HCT116 (cell line): Measurements from ENCODE around the gene PLEKHM3. TPM values are rescaled to one million over a fixed set of nuclear protein-coding genes. Genes with fewer than 3 reads are reported as not detected.

Experiments used
- ATAC-seq: fragments of 200-7000 bp; cut with Tn5 transposase; 2 replicates; pipeline ENCODE4 v1.9.1; 2020; ENCODE audit warnings: mild to moderate bottlenecking, moderate library complexity
- BruUV-seq: library from RNA; stranded (reverse); fragments of 400-500 nt; replicated peaks from 2 replicates; lab custom pipeline; 2021; lab: Mats Ljungman, UMichigan
- CTCF ChIA-PET: fragments of 300-600 bp; sonication (Branson Sonifier 250); formaldehyde crosslinking; loops from one replicate; lab custom pipeline; 2021; ENCODE audit warnings: antibody characterized with exemption; lab: Charles Lee
- POLR2A ChIA-PET: fragments of 300-600, 350-600 bp; sonication (Branson Sonifier 250); formaldehyde crosslinking; loops from one replicate; lab custom pipeline; 2021; ENCODE audit warnings: antibody characterized with exemption; lab: Charles Lee
- RAD21 ChIA-PET, 2 experiments: fragments of 300-600 bp; sonication (Branson Sonifier 250); formaldehyde crosslinking; loops; one replicate each; lab custom pipeline; 2023; ENCODE audit warnings: low total read pairs in 2 of 2; ENCODE audit not compliant: uncharacterized antibody in 2 of 2, unreplicated experiment in 2 of 2, low non-redundant PET in 1 of 2; lab: Charles Lee
- DNase-seq: peaks from one replicate; pipeline ENCODE4 v3.0.0-alpha.2; 2010; ENCODE audit warnings: low read depth, low spot score
- H2AFZ ChIP-seq: fragments of 200-600 bp; shearing (Covaris generic), sonication (generic); 2 replicates; pipeline ENCODE4 v1.6.1; 2017; ENCODE audit warnings: low read depth, mixed run types, mixed read lengths, antibody characterized with exemption, low read length; ENCODE audit not compliant: poor library complexity, severe bottlenecking
- H3K27ac ChIP-seq: 2 replicates; pipeline ENCODE4 v1.5.1; 2012; ENCODE audit warnings: low read depth, low read length
- H3K27me3 ChIP-seq: fragments of 200-600 bp; sonication (generic); 2 replicates; pipeline ENCODE4 v1.6.1; 2016; ENCODE audit warnings: mixed run types, low read length, mixed read lengths; ENCODE audit not compliant: insufficient read depth
- H3K36me3 ChIP-seq, 2 experiments: fragments of 200-500 bp in 1 of 2; fragments of 200-600 bp in 1 of 2; sonication (Bioruptor generic) in 1 of 2; sonication (generic) in 1 of 2; 2 replicates each; pipeline versions ENCODE4 v1.5.1 to v1.6.1; 2014 to 2016; ENCODE audit warnings: low read length in 2 of 2, inconsistent platforms in 1 of 2, mixed read lengths in 1 of 2, mixed run types in 1 of 2; ENCODE audit not compliant: insufficient read depth in 2 of 2, control insufficient read depth in 1 of 2
- H3K4me1 ChIP-seq, 2 experiments: fragments of 200-600 bp in 1 of 2; sonication (generic) in 1 of 2; 2 replicates each; pipeline versions ENCODE4 v1.5.1 to v1.6.1; 2012 to 2017; ENCODE audit warnings: low read length in 2 of 2, inconsistent platforms in 1 of 2, mild to moderate bottlenecking in 1 of 2, mixed read lengths in 1 of 2, mixed run types in 1 of 2, moderate library complexity in 1 of 2; ENCODE audit not compliant: insufficient read depth in 2 of 2, control insufficient read depth in 1 of 2
- H3K4me2 ChIP-seq: fragments of 200-600 bp; sonication (generic); 2 replicates; pipeline ENCODE4 v1.6.1; 2017; ENCODE audit warnings: mixed run types, low read length, mixed read lengths
- H3K4me3 ChIP-seq, 2 experiments: fragments of 200-600 bp in 1 of 2; sonication (generic) in 1 of 2; replicated peaks in 1 of 2; 2 replicates each; pipeline ENCODE4 v1.5.1; 2011 to 2016; ENCODE audit warnings: low read length in 2 of 2, control low read depth in 1 of 2, low read depth in 1 of 2, mild to moderate bottlenecking in 1 of 2, mixed read lengths in 1 of 2, mixed run types in 1 of 2
- H3K79me2 ChIP-seq: fragments of 200-600 bp; sonication (generic); 2 replicates; pipeline ENCODE4 v1.6.1; 2017; ENCODE audit warnings: mild to moderate bottlenecking, mixed run types, low read length, moderate library complexity, mixed read lengths; ENCODE audit not compliant: insufficient read depth
- H3K9ac ChIP-seq: fragments of 200-600 bp; sonication (generic); 2 replicates; pipeline ENCODE4 v1.6.1; 2016; ENCODE audit warnings: low read length, mixed read lengths
- H3K9me2 ChIP-seq: fragments of 200-600 bp; sonication (generic), shearing (Covaris generic); 2 replicates; pipeline ENCODE4 v1.6.1; 2017; ENCODE audit warnings: mixed run types, mild to moderate bottlenecking, moderate library complexity; ENCODE audit not compliant: insufficient read depth
- H3K9me3 ChIP-seq, 2 experiments: fragments of 200-500 bp in 1 of 2; fragments of 200-600 bp in 1 of 2; sonication (Bioruptor generic) in 1 of 2; sonication (generic) in 1 of 2; 2 replicates each; pipeline ENCODE4 v1.6.1; 2014 to 2017; ENCODE audit warnings: low read length in 2 of 2, mixed read lengths in 2 of 2, inconsistent platforms in 1 of 2, low read depth in 1 of 2, mild to moderate bottlenecking in 1 of 2, mixed run types in 1 of 2, moderate library complexity in 1 of 2; ENCODE audit not compliant: control insufficient read depth in 1 of 2, insufficient read depth in 1 of 2
- H4K20me1 ChIP-seq: fragments of 200-600 bp; sonication (generic), shearing (Covaris generic); 2 replicates; pipeline ENCODE4 v1.6.1; 2017; ENCODE audit warnings: mixed run types, mild to moderate bottlenecking, moderate library complexity; ENCODE audit not compliant: insufficient read depth
- CBX3 ChIP-seq: IDR thresholded peaks from 2 replicates; pipeline ENCODE4 v1.6.1; 2012; ENCODE audit warnings: low read depth
- CEBPB ChIP-seq: IDR thresholded peaks from 2 replicates; pipeline ENCODE4 v1.6.1; 2012; ENCODE audit warnings: low read depth
- EGR1 ChIP-seq: IDR thresholded peaks from 2 replicates; pipeline ENCODE4 v1.6.1; 2012; ENCODE audit warnings: low read depth
- EZH2 ChIP-seq: fragments of 200-600 bp; sonication (generic); IDR thresholded peaks from 2 replicates; pipeline ENCODE4 v1.6.1; 2017; ENCODE audit warnings: antibody characterized with exemption, mixed run types
- EZH2phosphoT487 ChIP-seq: fragments of 200-600 bp; IDR thresholded peaks from 2 replicates; pipeline ENCODE4 v1.6.1; 2018; ENCODE audit warnings: antibody characterized with exemption, borderline replicate concordance
- FOSL1 ChIP-seq: IDR thresholded peaks from 2 replicates; pipeline ENCODE4 v1.6.1; 2012; ENCODE audit warnings: low read depth
- MAX ChIP-seq: IDR thresholded peaks from 2 replicates; pipeline ENCODE4 v1.6.1; 2012
- POLR2A ChIP-seq: IDR thresholded peaks from 2 replicates; pipeline ENCODE4 v1.7.0; 2011; ENCODE audit warnings: borderline replicate concordance; ENCODE audit not compliant: insufficient read depth, insufficient read length; ENCODE audit errors: extremely low read depth
- POLR2AphosphoS5 ChIP-seq: IDR thresholded peaks from 2 replicates; pipeline ENCODE4 v1.6.1; 2011; ENCODE audit warnings: mild to moderate bottlenecking, low read depth, low read length, moderate library complexity
- RAD21 ChIP-seq: IDR thresholded peaks from 2 replicates; pipeline ENCODE4 v1.6.1; 2012; ENCODE audit warnings: low read depth, mild to moderate bottlenecking
- REST ChIP-seq: IDR thresholded peaks from 2 replicates; pipeline ENCODE4 v1.6.1; 2012; ENCODE audit warnings: low read depth
- SP1 ChIP-seq: IDR thresholded peaks from 2 replicates; pipeline ENCODE4 v1.6.1; 2012; ENCODE audit warnings: low read depth
- SRF ChIP-seq: IDR thresholded peaks from 2 replicates; pipeline ENCODE4 v1.6.1; 2012; ENCODE audit warnings: low read depth
- TCF7L2 ChIP-seq: IDR thresholded peaks from 2 replicates; pipeline ENCODE4 v1.7.0; 2011; ENCODE audit warnings: borderline replicate concordance, inconsistent platforms; ENCODE audit not compliant: insufficient read depth, insufficient read length; ENCODE audit errors: extremely low read depth
- ZFX ChIP-seq: fragments of 450-650 bp; IDR thresholded peaks from 2 replicates; pipeline ENCODE4 v1.6.1; 2017
- ZNF274 ChIP-seq: fragments of 200-500 bp; sonication (Bioruptor generic); IDR thresholded peaks from 2 replicates; pipeline ENCODE4 v1.6.1; 2014; ENCODE audit warnings: mild to moderate bottlenecking, low read depth, low read length, inconsistent platforms
- intact Hi-C: fragments of 100-400 bp; cut with micrococcal nuclease; formaldehyde crosslinking; loops from 2 replicates; pipeline ENCODE4 v1.10.0; 2022
- total RNA-seq: library from RNA; stranded (reverse); gene quantifications from one replicate; pipeline ENCODE4 v1.2.1, GENCODE V29; 2021; ENCODE audit not compliant: unreplicated experiment
- TF ChIP-seq, protein P1 (sequence below): IDR thresholded peaks from 2 replicates; pipeline ENCODE4 v1.6.1; 2012
- TF ChIP-seq, protein P2 (sequence below): IDR thresholded peaks from 2 replicates; pipeline ENCODE4 v1.6.1; 2011; ENCODE audit warnings: mild to moderate bottlenecking, low read length, moderate library complexity; ENCODE audit not compliant: insufficient replicate concordance; ENCODE audit errors: extremely low read depth
- TF ChIP-seq, protein P3 (sequence below), 3 experiments: fragments of 200-600 bp in 1 of 3; sonication (generic) in 1 of 3; IDR thresholded peaks in 2 of 3; conservative IDR thresholded peaks in 1 of 3; 2 replicates each; pipeline ENCODE4 v1.5.1; 2012 to 2017; ENCODE audit warnings: low read depth in 2 of 3, low read length in 2 of 3, antibody characterized with exemption in 1 of 3, borderline replicate concordance in 1 of 3, control low read depth in 1 of 3, mild to moderate bottlenecking in 1 of 3, mixed read lengths in 1 of 3, mixed run types in 1 of 3, moderate library complexity in 1 of 3; ENCODE audit not compliant: insufficient read depth in 1 of 3

PLEKHM3 gene
- total RNA-seq, 1 experiment from 2014 or later = 6.3 TPM

DNA sequence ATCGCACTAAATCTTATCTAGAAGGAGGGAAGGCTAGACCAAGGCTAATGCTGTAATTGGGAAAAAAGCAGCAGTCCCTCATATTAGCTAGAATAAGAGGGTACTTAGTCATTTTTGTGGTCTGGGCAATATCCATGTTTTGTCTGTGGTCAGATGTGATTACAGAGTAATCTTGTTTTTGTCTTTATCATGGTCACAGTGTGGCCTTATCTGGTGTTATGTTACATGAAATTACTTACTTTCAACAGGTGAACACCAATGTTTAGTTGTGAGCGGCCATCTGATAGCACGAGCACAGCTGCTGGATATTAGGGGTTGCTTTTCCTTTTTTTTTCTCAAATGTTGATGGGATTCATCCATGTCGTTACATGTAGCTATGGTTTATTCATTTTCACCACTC lies 23.7 kb upstream of the PLEKHM3 start:
- intact Hi-C loops = loop anchor here (10.0 kb wide), 1 partner anchor 1064 kb away; no protein-coding TSS in a partner anchor
- DNase-seq = no peak
- no TSS peak for BruUV-seq
- POLR2A ChIA-PET = interaction anchor here (0.5 kb wide), 1 partner anchor 20 kb away, joined by 10 read pairs; no protein-coding TSS in a partner anchor
- no peaks in the 10 kb centered on the region for H3K4me1 ChIP-seq
- RAD21 ChIA-PET = no interaction called here
- no peak for TF ChIP-seq EGR1
- TF ChIP-seq ZNF274 = no peak
- TF ChIP-seq CEBPB = no peak
- no peak for TF ChIP-seq TCF7L2
- TF ChIP-seq, protein P1, sequence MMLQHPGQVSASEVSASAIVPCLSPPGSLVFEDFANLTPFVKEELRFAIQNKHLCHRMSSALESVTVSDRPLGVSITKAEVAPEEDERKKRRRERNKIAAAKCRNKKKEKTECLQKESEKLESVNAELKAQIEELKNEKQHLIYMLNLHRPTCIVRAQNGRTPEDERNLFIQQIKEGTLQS = no peak
- TF ChIP-seq, protein P2, sequence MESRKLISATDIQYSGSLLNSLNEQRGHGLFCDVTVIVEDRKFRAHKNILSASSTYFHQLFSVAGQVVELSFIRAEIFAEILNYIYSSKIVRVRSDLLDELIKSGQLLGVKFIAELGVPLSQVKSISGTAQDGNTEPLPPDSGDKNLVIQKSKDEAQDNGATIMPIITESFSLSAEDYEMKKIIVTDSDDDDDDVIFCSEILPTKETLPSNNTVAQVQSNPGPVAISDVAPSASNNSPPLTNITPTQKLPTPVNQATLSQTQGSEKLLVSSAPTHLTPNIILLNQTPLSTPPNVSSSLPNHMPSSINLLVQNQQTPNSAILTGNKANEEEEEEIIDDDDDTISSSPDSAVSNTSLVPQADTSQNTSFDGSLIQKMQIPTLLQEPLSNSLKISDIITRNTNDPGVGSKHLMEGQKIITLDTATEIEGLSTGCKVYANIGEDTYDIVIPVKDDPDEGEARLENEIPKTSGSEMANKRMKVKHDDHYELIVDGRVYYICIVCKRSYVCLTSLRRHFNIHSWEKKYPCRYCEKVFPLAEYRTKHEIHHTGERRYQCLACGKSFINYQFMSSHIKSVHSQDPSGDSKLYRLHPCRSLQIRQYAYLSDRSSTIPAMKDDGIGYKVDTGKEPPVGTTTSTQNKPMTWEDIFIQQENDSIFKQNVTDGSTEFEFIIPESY = no peak
- no peak for TF ChIP-seq EZH2
- no peak for TF ChIP-seq REST
- TF ChIP-seq POLR2AphosphoS5 = no peak
- no peak for TF ChIP-seq CBX3
- no peak for TF ChIP-seq RAD21
- no peak for TF ChIP-seq EZH2phosphoT487
- no peak for TF ChIP-seq ZFX
- no peak for TF ChIP-seq POLR2A
- TF ChIP-seq MAX = no peak
- TF ChIP-seq, protein P3, sequence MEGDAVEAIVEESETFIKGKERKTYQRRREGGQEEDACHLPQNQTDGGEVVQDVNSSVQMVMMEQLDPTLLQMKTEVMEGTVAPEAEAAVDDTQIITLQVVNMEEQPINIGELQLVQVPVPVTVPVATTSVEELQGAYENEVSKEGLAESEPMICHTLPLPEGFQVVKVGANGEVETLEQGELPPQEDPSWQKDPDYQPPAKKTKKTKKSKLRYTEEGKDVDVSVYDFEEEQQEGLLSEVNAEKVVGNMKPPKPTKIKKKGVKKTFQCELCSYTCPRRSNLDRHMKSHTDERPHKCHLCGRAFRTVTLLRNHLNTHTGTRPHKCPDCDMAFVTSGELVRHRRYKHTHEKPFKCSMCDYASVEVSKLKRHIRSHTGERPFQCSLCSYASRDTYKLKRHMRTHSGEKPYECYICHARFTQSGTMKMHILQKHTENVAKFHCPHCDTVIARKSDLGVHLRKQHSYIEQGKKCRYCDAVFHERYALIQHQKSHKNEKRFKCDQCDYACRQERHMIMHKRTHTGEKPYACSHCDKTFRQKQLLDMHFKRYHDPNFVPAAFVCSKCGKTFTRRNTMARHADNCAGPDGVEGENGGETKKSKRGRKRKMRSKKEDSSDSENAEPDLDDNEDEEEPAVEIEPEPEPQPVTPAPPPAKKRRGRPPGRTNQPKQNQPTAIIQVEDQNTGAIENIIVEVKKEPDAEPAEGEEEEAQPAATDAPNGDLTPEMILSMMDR (IDR thresholded peaks at IDR 0.05 in 2 of 3, conservative IDR thresholded peaks at IDR 0.05 in 1 of 3; ENCODE audit: borderline replicate concordance in 1 of 3, insufficient read depth in 1 of 3, low read depth in 2 of 3, low read length in 2 of 3) = no peak
- no peak for TF ChIP-seq FOSL1
- TF ChIP-seq SRF = no peak
- no peak for TF ChIP-seq SP1
- TF ChIP-seq, all 23 proteins: peak for 0
- peaks cover 3% of the 10 kb centered on the region; the same call in 1 of the 2 replicates for H3K9me2 ChIP-seq
- H3K27me3 ChIP-seq = no peaks in the 10 kb centered on the region
- H3K9ac ChIP-seq = no peak overlapping the region
- no peak for ATAC-seq
- CTCF ChIA-PET = no interaction called here
- no peaks in the 10 kb centered on the region for H3K36me3 ChIP-seq
- H3K4me3 ChIP-seq = no peak overlapping the region
- H3K79me2 ChIP-seq = no peaks in the 10 kb centered on the region
- H4K20me1 ChIP-seq = no peaks in the 10 kb centered on the region
- no peaks in the 10 kb centered on the region for H3K9me3 ChIP-seq
- H3K4me2 ChIP-seq = no peak overlapping the region
- no peak overlapping the region for H3K27ac ChIP-seq
- H2AFZ ChIP-seq = no peak overlapping the region
